GM12878 (cell line): ENCODE results near the gene CLEC16A. TPM values are rescaled to one million over a fixed set of nuclear protein-coding genes. Genes with fewer than 3 reads are reported as not detected.

ENCODE experiments used
- ATAC-seq: fragments of 200-7000 bp; cut with Tn5 transposase; 3 replicates; pipeline ENCODE4 v1.9.1; 2020; ENCODE audit warnings: mild to moderate bottlenecking, moderate library complexity
- BruUV-seq: library from RNA; stranded (reverse); fragments of 400-500 nt; replicated peaks from 2 replicates; lab custom pipeline; 2021; lab: Mats Ljungman, UMichigan
- CTCF ChIA-PET: fragments of 300-600 bp; sonication (Branson Sonifier 250); formaldehyde crosslinking; extraction: SDS; loops from one replicate; lab custom pipeline; 2021; ENCODE audit warnings: inconsistent platforms; lab: Yijun Ruan, JAX
- POLR2A ChIA-PET: fragments of 350-600 bp; formaldehyde crosslinking; extraction: SDS; loops from one replicate; lab custom pipeline; 2021; ENCODE audit warnings: inconsistent platforms; lab: Charles Lee
- RAD21 ChIA-PET: fragments of 300-600 bp; sonication (Branson Sonifier 250); formaldehyde crosslinking; loops from one replicate; lab custom pipeline; 2023; ENCODE audit warnings: antibody characterized with exemption; ENCODE audit not compliant: unreplicated experiment; lab: Charles Lee
- SMC1A ChIA-PET: fragments of 300-600 bp; sonication (Branson Sonifier 250); formaldehyde crosslinking; loops from one replicate; lab custom pipeline; 2023; ENCODE audit not compliant: unreplicated experiment, uncharacterized antibody; lab: Charles Lee
- DNase-seq: peaks from one replicate; pipeline ENCODE4 v3.0.0-alpha.2; 2011; ENCODE audit warnings: low read depth, low spot score
- FAIRE-seq: peaks from 3 replicates; lab custom pipeline; 2011; peaks lifted over from hg19 to GRCh38; lab: Jason Lieb, UNC
- H2AFZ ChIP-seq: 2 replicates; pipeline ENCODE4 v1.6.0; 2011; ENCODE audit warnings: low read depth, low read length, control low read depth; ENCODE audit not compliant: control insufficient read depth
- H3K27ac ChIP-seq: 2 replicates; pipeline ENCODE4 v1.5.1; 2011; ENCODE audit warnings: control low read depth; ENCODE audit not compliant: control insufficient read depth, insufficient read depth
- H3K27me3 ChIP-seq, 2 experiments: replicated peaks in 1 of 2; 2 replicates each; pipeline versions ENCODE4 v1.6.0 to v1.6.1; 2011; ENCODE audit warnings: low read length in 1 of 2; ENCODE audit not compliant: control insufficient read depth in 2 of 2, insufficient read depth in 2 of 2
- H3K36me3 ChIP-seq, 2 experiments: 2 replicates each; pipeline ENCODE4 v1.5.1; 2011; ENCODE audit warnings: low read length in 1 of 2; ENCODE audit not compliant: control insufficient read depth in 2 of 2, insufficient read depth in 2 of 2
- H3K4me1 ChIP-seq: 2 replicates; pipeline ENCODE4 v1.6.1; 2011; ENCODE audit warnings: mild to moderate bottlenecking, low read length, moderate library complexity, mixed read lengths; ENCODE audit not compliant: control insufficient read depth, insufficient read depth
- H3K4me2 ChIP-seq: 2 replicates; pipeline ENCODE4 v1.6.0; 2011; ENCODE audit warnings: control low read depth; ENCODE audit not compliant: control insufficient read depth, insufficient read depth
- H3K4me3 ChIP-seq: fragments of 200-600 bp; sonication (generic); 2 replicates; pipeline ENCODE4 v1.5.1; 2016
- H3K79me2 ChIP-seq: 2 replicates; pipeline ENCODE4 v1.6.0; 2011; ENCODE audit warnings: low read length; ENCODE audit not compliant: control insufficient read depth, insufficient read depth
- H3K9ac ChIP-seq: 2 replicates; pipeline ENCODE4 v1.8.0; 2011; ENCODE audit warnings: low read length, control low read depth, mixed read lengths; ENCODE audit not compliant: control insufficient read depth, insufficient read depth
- H3K9me3 ChIP-seq: replicated peaks from 3 replicates; pipeline ENCODE4 v1.5.1; 2011; ENCODE audit warnings: mild to moderate bottlenecking, low read length; ENCODE audit not compliant: control insufficient read depth, insufficient read depth
- H4K20me1 ChIP-seq: 2 replicates; pipeline ENCODE4 v1.6.0; 2011; ENCODE audit not compliant: control insufficient read depth, insufficient read depth
- ASH2L ChIP-seq: fragments of 300-600, 200-600 bp; sonication (generic); IDR thresholded peaks from 2 replicates; pipeline ENCODE4 v1.6.1; 2017; ENCODE audit warnings: low read depth, mild to moderate bottlenecking, borderline replicate concordance
- HCFC1 ChIP-seq: fragments of 150-350 bp; IDR thresholded peaks from 2 replicates; pipeline ENCODE4 v1.6.1; 2014; ENCODE audit warnings: low read length
- POLR2AphosphoS2 ChIP-seq: IDR thresholded peaks from 2 replicates; pipeline ENCODE4 v1.6.1; 2011; ENCODE audit warnings: low read depth, mild to moderate bottlenecking, low read length, improper control_type of control experiment, moderate library complexity
- POLR2AphosphoS5 ChIP-seq: IDR thresholded peaks from 2 replicates; pipeline ENCODE4 v1.6.1; 2011; ENCODE audit warnings: mild to moderate bottlenecking, low read length, inconsistent platforms
- SREBF1 ChIP-seq: IDR thresholded peaks from 2 replicates; pipeline ENCODE4 v1.6.1; 2012; ENCODE audit warnings: mild to moderate bottlenecking, low read length
- TARDBP ChIP-seq: IDR thresholded peaks from 2 replicates; pipeline ENCODE4 v1.6.1; 2016; ENCODE audit warnings: borderline replicate concordance
- ZZZ3 ChIP-seq: IDR thresholded peaks from 2 replicates; pipeline ENCODE4 v1.6.1; 2011; ENCODE audit warnings: low read depth; ENCODE audit not compliant: control insufficient read depth, insufficient read length
- WGBS: methylation state at CpG from one replicate; pipeline ENCODE4 v1.1.6; 2016; ENCODE audit warnings: low lambda C conversion rate; ENCODE audit not compliant: insufficient replicate concordance, insufficient coverage; ENCODE audit errors: missing lambda C conversion rate; 5-methylcytosine and 5-hydroxymethylcytosine counted together
- in situ Hi-C: fragments of 300-500 bp; cut with MboI; formaldehyde crosslinking; loops from 9 replicates; pipeline ENCODE4 v1.14.3; 2018; ENCODE audit warnings: mixed read lengths
- intact Hi-C: fragments of 100-400 bp; cut with micrococcal nuclease; formaldehyde crosslinking; loops from one replicate; pipeline ENCODE4 v1.14.2; 2022; ENCODE audit not compliant: unreplicated experiment
- polyA plus RNA-seq, 11 experiments: library from polyadenylated mRNA; depleted of rRNA in 4 of 11; unstranded in 6 of 11; stranded (reverse) in 5 of 11; fragments of >200 nt; fragmentation: Nextera tagmentation in 4 of 11; fragmentation: Illumina TruSeq in 1 of 11; extraction: Ambion mirVana in 4 of 11; extraction: Trizol in 1 of 11; gene quantifications; 1 replicate in 1 of 11; 2 replicates in 10 of 11; pipeline versions ENCODE4 v1.2.1 to v1.2.3, GENCODE V29; 2011 to 2016; ENCODE audit warnings: inconsistent platforms in 2 of 11, missing spikeins in 2 of 11, low read depth in 1 of 11
- total RNA-seq, 4 experiments: library from RNA; depleted of rRNA in 3 of 4; stranded (reverse); fragments of >200 nt in 3 of 4; fragmentation: Illumina TruSeq in 1 of 4; extraction: Trizol in 1 of 4; gene quantifications; 2 replicates each; pipeline versions ENCODE4 v1.2.1 to v1.2.3, GENCODE V29; 2013 to 2021
- TF ChIP-seq, protein P1 (sequence below): fragments of 450-650 bp; IDR thresholded peaks from 2 replicates; pipeline ENCODE4 v1.6.1; 2017; ENCODE audit warnings: low read depth, mild to moderate bottlenecking, moderate library complexity
- TF ChIP-seq, protein P2 (sequence below): IDR thresholded peaks from 2 replicates; pipeline ENCODE4 v1.6.1; 2011; ENCODE audit warnings: borderline replicate concordance, low read depth, mild to moderate bottlenecking, moderate library complexity, low read length; ENCODE audit not compliant: insufficient read depth, poor library complexity, severe bottlenecking
- TF ChIP-seq, protein P3 (sequence below), 3 experiments: IDR thresholded peaks in 2 of 3; conservative IDR thresholded peaks in 1 of 3; 2 replicates each; pipeline ENCODE4 v1.5.1; 2011; ENCODE audit warnings: low read depth in 3 of 3, low read length in 3 of 3, mild to moderate bottlenecking in 3 of 3, control low read depth in 2 of 3, moderate library complexity in 2 of 3, inconsistent platforms in 1 of 3, mixed read lengths in 1 of 3; ENCODE audit not compliant: control insufficient read depth in 2 of 3, insufficient read depth in 1 of 3; ENCODE audit errors: extremely low read depth in 1 of 3
- TF ChIP-seq, protein P4 (sequence below): fragments of 150-350 bp; IDR thresholded peaks from 2 replicates; pipeline ENCODE4 v1.6.1; 2016; ENCODE audit warnings: low read depth, low read length

CLEC16A gene
- total and polyA plus RNA-seq, 10 of the 15 experiments (the other 5 are each of a cell fraction or from before 2014, with no cell fraction given): 1.5 to 28.8 (median 19.2) TPM

DNA sequence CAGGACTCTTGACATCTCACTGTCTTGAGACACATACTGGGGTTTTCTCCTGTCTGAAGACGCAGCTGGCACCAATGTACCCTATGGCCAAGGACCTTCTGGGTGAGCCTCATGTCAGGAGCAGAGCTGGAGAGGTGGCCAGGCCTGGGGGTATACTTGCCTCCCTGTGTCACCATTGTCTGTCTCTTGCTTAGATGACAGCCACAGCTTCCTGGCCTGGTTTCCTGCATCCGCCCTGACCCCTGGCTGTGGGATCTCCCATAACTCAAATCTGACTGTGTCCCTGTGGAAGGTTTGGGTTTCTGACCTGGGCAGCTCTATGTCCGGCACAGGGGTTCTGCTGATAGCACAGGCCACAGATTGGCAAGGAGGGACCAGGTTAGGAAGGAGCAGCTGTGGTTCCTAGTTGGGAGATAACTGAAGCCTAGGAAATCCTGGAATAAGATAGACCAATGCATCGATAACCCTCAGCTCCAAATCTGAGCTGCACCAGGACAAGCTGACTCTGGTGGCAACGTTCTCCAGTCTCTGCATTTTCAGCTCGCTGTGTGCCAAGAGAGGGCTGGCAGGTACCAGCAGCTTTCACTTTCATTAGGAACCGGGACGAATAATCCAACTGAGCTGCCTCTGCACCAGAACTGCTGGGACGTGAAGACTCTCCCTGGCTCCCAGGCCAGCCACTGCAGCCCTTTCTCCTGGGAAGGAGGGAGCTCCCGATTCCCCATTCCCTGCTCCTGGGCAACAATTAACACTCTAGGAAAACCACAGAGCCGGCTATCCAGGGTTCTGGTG lies 7.1 kb upstream of the CLEC16A start:
- H3K79me2 ChIP-seq: peaks cover 58% of the 10 kb centered on the region
- no peak overlapping the region for H2AFZ ChIP-seq
- peak overlapping the region; percentile 98 for H3K4me2 ChIP-seq
- H3K36me3 ChIP-seq: peaks cover 0 to 2% of the 10 kb centered on the region in 2 experiments; a peak in 2 of 4 replicates
- peaks cover 42% of the 10 kb centered on the region for H3K4me1 ChIP-seq
- ChIA-PET RAD21 (interaction anchor here (0.8 to 7.1 kb wide), 14 partner anchors 11 to 423 kb away, joined by 3 to 50 read pairs (median 4); partner anchors contain the start of genes CIITA and NUBP1), POLR2A (interaction anchor here (0.5 to 3.6 kb wide), 17 partner anchors 9 to 205 kb away, joined by 3 to 16 read pairs (median 4); no protein-coding TSS in a partner anchor), CTCF (interaction anchor here (0.9 to 6.3 kb wide), 13 partner anchors 11 to 424 kb away, joined by 3 to 63 read pairs (median 5); partner anchors contain the start of gene CIITA), SMC1A (interaction anchor here (0.6 to 1.8 kb wide), 17 partner anchors 9 to 423 kb away, joined by 3 to 15 read pairs (median 4); partner anchors contain the start of genes CIITA and NUBP1)
- no peaks in the 10 kb centered on the region for H3K9me3 ChIP-seq
- in situ Hi-C loops: no loop called here
- FAIRE-seq (no peak), ATAC-seq (peak; percentile 4), DNase-seq (no peak)
- H3K4me3 ChIP-seq: peak overlapping the region; percentile 82; the same call in 1 of the 2 replicates
- WGBS: 35% methylated on average over 11 of the region's 11 CpGs
- peak overlapping the region; percentile 68 for H3K9ac ChIP-seq
- H3K27ac ChIP-seq: peak overlapping the region; percentile 23
- intact Hi-C loops: loop anchor here (5.0 kb wide), 1 partner anchor 415 kb away; no protein-coding TSS in a partner anchor
- no peaks in the 10 kb centered on the region for H3K27me3 ChIP-seq
- no peaks in the 10 kb centered on the region; the same call in none of the 2 replicates for H4K20me1 ChIP-seq
- BruUV-seq: no TSS peak
- TF ChIP-seq, protein P1, sequence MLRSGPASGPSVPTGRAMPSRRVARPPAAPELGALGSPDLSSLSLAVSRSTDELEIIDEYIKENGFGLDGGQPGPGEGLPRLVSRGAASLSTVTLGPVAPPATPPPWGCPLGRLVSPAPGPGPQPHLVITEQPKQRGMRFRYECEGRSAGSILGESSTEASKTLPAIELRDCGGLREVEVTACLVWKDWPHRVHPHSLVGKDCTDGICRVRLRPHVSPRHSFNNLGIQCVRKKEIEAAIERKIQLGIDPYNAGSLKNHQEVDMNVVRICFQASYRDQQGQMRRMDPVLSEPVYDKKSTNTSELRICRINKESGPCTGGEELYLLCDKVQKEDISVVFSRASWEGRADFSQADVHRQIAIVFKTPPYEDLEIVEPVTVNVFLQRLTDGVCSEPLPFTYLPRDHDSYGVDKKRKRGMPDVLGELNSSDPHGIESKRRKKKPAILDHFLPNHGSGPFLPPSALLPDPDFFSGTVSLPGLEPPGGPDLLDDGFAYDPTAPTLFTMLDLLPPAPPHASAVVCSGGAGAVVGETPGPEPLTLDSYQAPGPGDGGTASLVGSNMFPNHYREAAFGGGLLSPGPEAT: no peak
- TF ChIP-seq HCFC1 (no peak), ASH2L (no peak), TARDBP (no peak), SREBF1 (no peak), ZZZ3 (no peak), POLR2AphosphoS5 (peak; percentile 25; the same call in 1 of the 2 replicates), POLR2AphosphoS2 (peak; percentile 70)
- TF ChIP-seq, protein P2, sequence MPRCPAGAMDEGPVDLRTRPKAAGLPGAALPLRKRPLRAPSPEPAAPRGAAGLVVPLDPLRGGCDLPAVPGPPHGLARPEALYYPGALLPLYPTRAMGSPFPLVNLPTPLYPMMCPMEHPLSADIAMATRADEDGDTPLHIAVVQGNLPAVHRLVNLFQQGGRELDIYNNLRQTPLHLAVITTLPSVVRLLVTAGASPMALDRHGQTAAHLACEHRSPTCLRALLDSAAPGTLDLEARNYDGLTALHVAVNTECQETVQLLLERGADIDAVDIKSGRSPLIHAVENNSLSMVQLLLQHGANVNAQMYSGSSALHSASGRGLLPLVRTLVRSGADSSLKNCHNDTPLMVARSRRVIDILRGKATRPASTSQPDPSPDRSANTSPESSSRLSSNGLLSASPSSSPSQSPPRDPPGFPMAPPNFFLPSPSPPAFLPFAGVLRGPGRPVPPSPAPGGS: peak; percentile 33
- TF ChIP-seq, protein P3, sequence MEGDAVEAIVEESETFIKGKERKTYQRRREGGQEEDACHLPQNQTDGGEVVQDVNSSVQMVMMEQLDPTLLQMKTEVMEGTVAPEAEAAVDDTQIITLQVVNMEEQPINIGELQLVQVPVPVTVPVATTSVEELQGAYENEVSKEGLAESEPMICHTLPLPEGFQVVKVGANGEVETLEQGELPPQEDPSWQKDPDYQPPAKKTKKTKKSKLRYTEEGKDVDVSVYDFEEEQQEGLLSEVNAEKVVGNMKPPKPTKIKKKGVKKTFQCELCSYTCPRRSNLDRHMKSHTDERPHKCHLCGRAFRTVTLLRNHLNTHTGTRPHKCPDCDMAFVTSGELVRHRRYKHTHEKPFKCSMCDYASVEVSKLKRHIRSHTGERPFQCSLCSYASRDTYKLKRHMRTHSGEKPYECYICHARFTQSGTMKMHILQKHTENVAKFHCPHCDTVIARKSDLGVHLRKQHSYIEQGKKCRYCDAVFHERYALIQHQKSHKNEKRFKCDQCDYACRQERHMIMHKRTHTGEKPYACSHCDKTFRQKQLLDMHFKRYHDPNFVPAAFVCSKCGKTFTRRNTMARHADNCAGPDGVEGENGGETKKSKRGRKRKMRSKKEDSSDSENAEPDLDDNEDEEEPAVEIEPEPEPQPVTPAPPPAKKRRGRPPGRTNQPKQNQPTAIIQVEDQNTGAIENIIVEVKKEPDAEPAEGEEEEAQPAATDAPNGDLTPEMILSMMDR (IDR thresholded peaks at IDR 0.05 in 2 of 3, conservative IDR thresholded peaks at IDR 0.05 in 1 of 3; ENCODE audit: control insufficient read depth in 2 of 3, extremely low read depth in 1 of 3, insufficient read depth in 1 of 3, low read depth in 3 of 3, low read length in 3 of 3): peak in 1 of 3 experiments; percentile 22; a peak in 1 of 6 replicates
- TF ChIP-seq, protein P4, sequence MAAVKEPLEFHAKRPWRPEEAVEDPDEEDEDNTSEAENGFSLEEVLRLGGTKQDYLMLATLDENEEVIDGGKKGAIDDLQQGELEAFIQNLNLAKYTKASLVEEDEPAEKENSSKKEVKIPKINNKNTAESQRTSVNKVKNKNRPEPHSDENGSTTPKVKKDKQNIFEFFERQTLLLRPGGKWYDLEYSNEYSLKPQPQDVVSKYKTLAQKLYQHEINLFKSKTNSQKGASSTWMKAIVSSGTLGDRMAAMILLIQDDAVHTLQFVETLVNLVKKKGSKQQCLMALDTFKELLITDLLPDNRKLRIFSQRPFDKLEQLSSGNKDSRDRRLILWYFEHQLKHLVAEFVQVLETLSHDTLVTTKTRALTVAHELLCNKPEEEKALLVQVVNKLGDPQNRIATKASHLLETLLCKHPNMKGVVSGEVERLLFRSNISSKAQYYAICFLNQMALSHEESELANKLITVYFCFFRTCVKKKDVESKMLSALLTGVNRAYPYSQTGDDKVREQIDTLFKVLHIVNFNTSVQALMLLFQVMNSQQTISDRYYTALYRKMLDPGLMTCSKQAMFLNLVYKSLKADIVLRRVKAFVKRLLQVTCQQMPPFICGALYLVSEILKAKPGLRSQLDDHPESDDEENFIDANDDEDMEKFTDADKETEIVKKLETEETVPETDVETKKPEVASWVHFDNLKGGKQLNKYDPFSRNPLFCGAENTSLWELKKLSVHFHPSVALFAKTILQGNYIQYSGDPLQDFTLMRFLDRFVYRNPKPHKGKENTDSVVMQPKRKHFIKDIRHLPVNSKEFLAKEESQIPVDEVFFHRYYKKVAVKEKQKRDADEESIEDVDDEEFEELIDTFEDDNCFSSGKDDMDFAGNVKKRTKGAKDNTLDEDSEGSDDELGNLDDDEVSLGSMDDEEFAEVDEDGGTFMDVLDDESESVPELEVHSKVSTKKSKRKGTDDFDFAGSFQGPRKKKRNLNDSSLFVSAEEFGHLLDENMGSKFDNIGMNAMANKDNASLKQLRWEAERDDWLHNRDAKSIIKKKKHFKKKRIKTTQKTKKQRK: no peak
